ENCODE measurements around the gene CLEC5A.
"Not testable (repeated sequence)": the region's sequence is repeated elsewhere in the genome, so short reads cannot be mapped to it uniquely, and the experiment has no call there.

CLEC5A gene

GRCh38 chr7:141946796-141947195 is at the start of gene CLEC5A:
Gene CLEC5A (minus strand): TSS chr7:141946974. CDS start chr7:141946292, 682 bp downstream.
- DNase-seq: no peak

- no peak for DNase-seq
Measured at GRCh38 chr7:141993354-141993753, 46.6 kb upstream of the CLEC5A start.

- no peak for DNase-seq
Measured at GRCh38 chr7:141992688-141993087, 45.9 kb upstream of the CLEC5A start.

GRCh38 chr7:141992156-141992555 is 45.4 kb upstream of the CLEC5A start:
- DNase-seq: no peak

DNA sequence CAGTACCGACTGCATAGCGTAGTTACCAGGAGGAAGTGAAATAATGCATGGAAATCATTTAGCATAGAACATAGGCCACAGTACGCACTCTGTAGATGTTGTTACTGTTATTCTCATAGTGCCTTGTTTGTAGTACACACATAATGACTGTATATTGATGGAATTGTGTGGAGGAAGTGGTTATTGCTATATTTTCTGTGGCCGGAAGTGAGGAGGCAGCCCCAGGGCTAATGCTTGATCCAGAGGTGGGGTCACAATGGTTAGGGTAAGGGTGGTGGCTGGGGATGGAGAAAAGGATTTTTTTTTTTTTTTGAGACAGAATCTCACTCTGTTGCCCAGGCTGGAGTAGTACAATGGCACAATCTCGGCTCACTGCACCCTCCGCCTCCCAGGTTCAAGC is 44.4 kb upstream of the CLEC5A start:
- DNase-seq: no peak

GRCh38 chr7:141990011-141990725 is 43.4 kb upstream of the CLEC5A start:
- no peak for DNase-seq

DNA sequence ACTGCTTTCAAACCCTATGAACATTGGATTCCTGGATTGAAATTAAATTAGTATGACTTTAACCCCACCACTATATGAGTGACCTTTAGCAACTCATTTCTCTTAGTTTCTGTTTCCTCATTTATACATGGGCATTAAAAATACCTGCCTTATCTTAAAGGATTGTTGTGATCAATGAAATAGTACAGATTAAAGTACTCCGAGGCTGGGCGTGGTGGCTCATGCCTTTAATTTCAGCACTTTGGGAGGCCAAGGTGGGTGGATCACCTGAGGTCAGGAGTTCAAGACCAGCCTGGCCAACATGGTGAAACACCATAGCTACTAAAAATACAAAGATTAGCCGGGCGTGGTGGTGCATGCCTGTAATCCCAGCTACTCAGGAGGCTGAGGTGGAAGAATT is 41.0 kb upstream of the CLEC5A start:
- not testable (repeated sequence) for DNase-seq

- DNase-seq: no peak
Measured at GRCh38 chr7:141986923-141987322, 40.1 kb upstream of the CLEC5A start.

GRCh38 chr7:141985926-141986325 is 39.2 kb upstream of the CLEC5A start:
- not testable (repeated sequence) for DNase-seq

- no peak for DNase-seq
Measured at GRCh38 chr7:141979568-141979967, 32.8 kb upstream of the CLEC5A start.

DNA sequence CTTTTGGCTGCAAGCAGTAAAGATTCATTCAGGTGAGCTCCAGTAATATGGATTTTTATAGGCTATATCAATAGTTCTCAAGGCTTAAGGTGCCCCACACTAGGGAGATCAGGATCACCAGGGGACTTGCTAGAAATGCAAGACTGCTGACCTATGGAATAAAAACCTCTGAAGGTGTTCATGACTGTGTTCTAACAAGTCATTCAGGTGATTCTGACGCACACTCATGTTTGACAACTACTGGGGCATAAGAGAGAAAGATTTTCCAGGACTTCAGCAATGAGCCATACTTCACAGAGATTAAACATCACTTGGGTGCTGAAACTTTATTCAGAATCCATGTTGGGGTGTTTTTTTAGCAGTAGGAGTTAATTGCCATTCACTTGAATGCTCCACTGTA is 31.6 kb upstream of the CLEC5A start:
- DNase-seq: no peak

DNA sequence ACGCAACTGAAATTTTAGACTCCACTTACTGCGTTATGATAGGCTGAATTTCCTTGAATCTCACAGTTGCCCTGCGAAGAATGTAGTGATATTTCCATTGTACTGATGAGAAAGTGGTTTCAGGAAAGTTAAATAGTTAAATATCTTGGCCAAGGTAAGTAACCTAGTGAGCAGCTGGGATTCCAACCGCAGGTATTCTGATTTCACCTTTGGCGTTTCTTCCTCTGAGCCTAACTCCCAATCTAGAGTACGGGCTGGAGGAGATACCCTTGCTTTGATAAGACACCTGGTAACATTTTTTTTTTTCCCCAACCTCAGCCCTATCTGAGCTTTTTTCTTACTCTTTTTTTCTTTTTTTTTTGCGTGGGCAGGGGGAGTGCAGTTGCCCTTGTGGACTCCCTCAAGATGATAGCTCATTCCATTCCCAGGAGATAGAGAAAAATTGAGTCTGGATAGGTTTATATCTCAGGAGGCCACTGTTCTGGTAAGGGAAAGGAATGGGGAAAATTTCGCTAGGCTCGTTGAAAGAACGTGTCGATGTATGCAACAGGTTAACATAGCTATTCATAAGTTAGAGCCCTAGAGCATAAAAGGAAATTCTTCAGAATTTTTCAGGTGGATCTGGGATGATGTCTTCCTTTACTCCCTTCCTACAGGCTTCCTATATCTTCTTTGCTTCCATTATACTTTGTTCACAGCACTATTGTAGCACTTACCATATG is 29.9 kb upstream of the CLEC5A start:
- no peak for DNase-seq

DNA sequence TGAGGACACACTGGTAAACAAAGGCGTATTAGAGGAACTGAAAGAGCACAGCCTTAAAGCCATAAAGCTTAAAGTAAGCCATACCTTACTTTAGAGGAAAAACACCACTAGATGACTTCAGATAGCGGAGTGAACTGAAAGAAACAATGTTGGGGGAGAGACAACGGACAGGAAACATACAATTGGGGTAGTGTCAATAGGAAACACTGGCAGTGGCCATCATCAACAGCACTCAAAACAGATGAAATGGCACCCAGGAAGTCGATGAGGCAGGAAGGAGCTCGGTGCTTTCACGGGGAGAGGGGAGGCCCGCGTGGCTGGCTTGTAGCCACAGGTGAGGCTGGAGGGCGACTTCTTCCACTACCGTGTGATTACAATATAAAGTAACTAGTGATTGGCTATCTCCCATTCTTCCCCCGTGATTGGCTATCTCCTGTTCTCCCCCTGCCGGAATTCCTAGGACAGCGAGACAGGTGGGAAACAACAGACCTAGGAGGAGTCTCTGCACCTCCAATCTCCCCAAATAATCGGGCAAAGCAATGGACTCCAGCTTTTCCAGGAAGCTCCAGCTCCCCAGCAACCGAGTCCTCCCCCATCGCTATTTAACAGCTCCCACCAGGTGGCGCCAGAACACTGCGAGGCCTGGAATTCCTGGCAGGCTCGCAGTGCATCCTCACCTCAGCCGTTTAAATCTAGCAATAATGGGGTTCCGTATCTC is 29.2 kb upstream of the CLEC5A start:
- peak; percentile 37 for DNase-seq

DNA sequence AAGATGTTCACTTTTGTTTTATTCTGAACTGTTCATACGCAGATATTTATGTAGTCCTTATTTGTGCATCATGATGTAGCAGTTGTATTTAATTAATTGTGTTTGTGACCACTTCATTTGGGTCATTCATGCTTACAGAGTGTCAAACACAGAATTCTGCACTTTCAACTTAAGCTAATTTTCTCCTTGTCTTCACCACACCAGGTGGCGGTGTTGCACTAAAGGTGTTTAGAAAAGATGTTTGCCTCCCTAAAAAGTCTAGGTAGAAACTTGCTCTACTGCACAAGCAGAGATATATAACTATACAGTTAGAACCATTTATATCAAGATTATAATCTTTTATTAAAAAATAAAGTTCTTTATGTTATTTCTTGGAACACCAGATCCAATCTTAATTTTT is 28.1 kb upstream of the CLEC5A start:
- no peak for DNase-seq

DNA sequence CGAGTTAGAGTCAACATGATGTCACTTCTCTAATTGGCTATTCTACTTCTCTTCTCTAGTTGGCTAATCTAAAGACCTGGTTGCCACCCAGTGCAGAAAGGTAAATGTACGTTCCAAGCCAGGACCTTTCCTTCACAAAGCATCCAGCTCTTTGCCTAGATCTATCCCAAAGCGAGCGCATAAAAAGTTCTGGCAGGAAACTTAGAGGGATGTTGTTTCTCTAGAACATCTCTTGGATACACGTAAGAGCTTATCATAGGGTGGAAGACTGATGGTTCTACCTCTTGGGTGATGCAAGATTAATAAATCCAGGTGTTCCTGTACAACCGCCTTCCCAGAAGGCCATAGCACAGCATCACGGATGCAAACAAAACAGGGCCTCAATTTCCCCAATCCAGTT is 26.9 kb upstream of the CLEC5A start, which contains the start of gene TAS2R38:
TSS of gene TAS2R38 (minus strand) at position 101 of the 400 bp plus-strand sequence. CDS start at position 17, 84 bp downstream.
- DNase-seq: no peak

GRCh38 chr7:141960687-141961422 is 14.1 kb upstream of the CLEC5A start:
- DNase-seq: no peak

- peak; percentile 51 for DNase-seq
Measured at GRCh38 chr7:141956084-141956483, 9.3 kb upstream of the CLEC5A start.

DNA sequence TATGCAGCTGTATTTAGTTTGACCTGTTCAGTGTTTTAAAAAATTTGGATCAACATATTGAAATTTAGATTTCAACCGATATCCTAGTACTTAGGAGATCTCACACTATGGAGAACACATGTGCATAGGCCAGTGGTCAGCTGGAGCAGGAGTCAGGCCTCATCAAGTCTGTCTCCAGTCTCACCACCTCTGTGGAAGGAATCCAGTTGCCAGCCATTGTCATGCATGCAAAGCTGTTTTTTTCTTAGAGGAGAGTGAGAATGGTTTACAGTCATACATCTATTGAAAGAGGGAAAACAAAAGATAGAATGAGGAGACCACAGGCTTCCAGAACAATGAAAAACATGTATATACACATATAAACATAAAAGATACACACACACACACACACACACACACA is 7.6 kb upstream of the CLEC5A start:
- no peak for DNase-seq

- no peak for DNase-seq
Measured at GRCh38 chr7:141952461-141952860, 5.7 kb upstream of the CLEC5A start.

GRCh38 chr7:141950806-141951205 is 4.0 kb upstream of the CLEC5A start:
- no peak for DNase-seq

GRCh38 chr7:141949911-141950310 is 3.1 kb upstream of the CLEC5A start:
- no peak for DNase-seq

DNA sequence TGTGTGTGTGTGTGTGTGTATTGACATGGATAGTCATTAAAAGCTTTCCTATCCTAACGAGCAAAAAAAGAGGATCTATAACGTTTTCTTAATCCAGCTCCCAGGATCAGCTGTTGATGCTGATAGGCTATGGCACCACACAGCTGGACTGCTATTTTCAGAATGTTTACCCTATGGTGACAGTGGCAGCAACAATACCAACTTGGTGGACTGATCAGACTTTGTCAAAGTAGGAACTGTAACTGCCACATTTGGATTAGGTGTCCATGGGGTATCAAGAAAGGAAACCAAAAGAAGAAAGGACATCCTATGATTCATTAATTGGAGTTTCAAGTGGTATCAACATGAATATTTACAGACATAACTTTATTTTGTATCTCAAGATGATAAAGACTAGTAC is 2.7 kb upstream of the CLEC5A start:
- no peak for DNase-seq

- no peak for DNase-seq
Measured at GRCh38 chr7:141949021-141949420, 2.2 kb upstream of the CLEC5A start.
